HL-60 (cell line): ENCODE results near the gene LRRC37A3.
A peak's percentile ranks its signal among the peaks of the same experiment; 100 is the strongest.
"Not testable (repeated sequence)": the region's sequence is repeated elsewhere in the genome, so short reads cannot be mapped to it uniquely, and the experiment has no call there.

Source experiments
- DNase-seq, 2 experiments: peaks; one replicate each; pipeline ENCODE4 v3.0.0-alpha.2; 2010 to 2020; ENCODE audit warnings: low read depth in 1 of 2, low spot score in 1 of 2
- H3K27ac ChIP-seq: fragments of 250-450 bp; sonication (Bioruptor Pico); replicated peaks from 2 replicates; pipeline ENCODE4 v1.5.1; 2020; ENCODE audit warnings: mild to moderate bottlenecking, moderate library complexity
- H3K27me3 ChIP-seq: fragments of 250-450 bp; sonication (Bioruptor Pico); 2 replicates; pipeline ENCODE4 v1.5.1; 2021; ENCODE audit warnings: mild to moderate bottlenecking, moderate library complexity; ENCODE audit not compliant: insufficient read depth, poor library complexity, severe bottlenecking
- H3K4me3 ChIP-seq: replicated peaks from 2 replicates; pipeline ENCODE4 v1.5.1; 2011; ENCODE audit warnings: mild to moderate bottlenecking, control low read depth, low read length; ENCODE audit not compliant: insufficient read depth

LRRC37A3 gene

DNA sequence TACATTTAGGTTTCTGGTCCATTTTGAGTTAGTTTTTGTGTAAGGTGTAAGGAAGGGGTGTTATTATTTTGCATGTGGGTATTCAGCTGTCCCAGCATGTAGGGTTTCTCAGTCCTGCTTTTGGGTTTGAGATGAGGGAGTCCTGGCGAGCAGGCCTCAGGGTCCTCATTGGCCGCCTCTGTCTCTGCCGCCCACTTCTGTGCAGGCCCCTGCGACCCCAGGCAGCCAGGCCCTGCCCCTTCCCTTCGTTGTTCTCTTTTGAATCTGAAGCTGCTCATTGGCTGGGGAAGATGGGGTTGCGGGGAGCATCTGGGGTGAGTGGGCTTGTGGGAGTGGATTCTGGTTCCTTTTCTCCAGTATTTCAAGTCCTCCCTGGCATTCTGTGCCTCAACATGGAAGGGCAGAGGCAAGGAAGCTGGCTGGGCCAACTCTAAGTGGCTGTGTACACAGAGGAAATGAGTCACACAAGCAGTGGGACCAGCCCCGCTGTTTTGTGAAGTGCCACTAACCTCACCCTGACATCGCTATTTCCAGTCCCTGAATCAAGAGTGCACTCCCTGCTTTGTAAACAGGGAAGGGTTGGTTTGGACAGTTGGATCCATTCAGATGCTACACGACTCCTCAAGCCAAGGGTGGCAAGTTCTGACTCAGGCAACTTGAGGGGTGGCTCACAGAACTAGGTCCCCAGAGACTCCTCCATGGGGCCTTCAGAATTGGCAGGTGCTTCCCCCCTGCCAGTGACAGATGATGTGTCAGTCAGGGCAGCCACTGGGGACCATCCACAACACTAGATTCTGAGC is 110.9 kb downstream of the LRRC37A3 start:
- H3K27ac ChIP-seq = 0 out of 2 replicates have a peak overlapping the region, but pooled peaks have one; percentile 5
- not testable (repeated sequence) for H3K4me3 ChIP-seq, H3K27me3 ChIP-seq
- peak; percentile 32 to 79 for DNase-seq
